ENCODE results near the gene CDKN2D. TPM values are rescaled to one million over a fixed set of nuclear protein-coding genes. Genes with fewer than 3 reads are reported as not detected.
"Not testable (repeated sequence)": the region's sequence is repeated elsewhere in the genome, so short reads cannot be mapped to it uniquely, and the experiment has no call there.

Gene CDKN2D
- total RNA-seq, 1 donor from 2014 or later = 17.1 TPM

- TF ChIP-seq CTCF (conservative IDR thresholded peaks at IDR 0.05; ENCODE audit: low read depth, low read length) = peak; percentile 100
- no peak for DNase-seq (ENCODE audit: low read depth)
- H3K4me3 ChIP-seq (ENCODE audit: low read depth, low read length) = peak overlapping the region; percentile 22
Observed at GRCh38 chr19:10580979-10581631, 12.3 kb upstream of the CDKN2D start.

- no peak for TF ChIP-seq CTCF (conservative IDR thresholded peaks at IDR 0.05; ENCODE audit: low read depth, low read length)
- H3K4me3 ChIP-seq (ENCODE audit: low read depth, low read length) = no peak overlapping the region
- no peak for DNase-seq (ENCODE audit: low read depth)
Observed at GRCh38 chr19:10577951-10578350, 9.2 kb upstream of the CDKN2D start.

GRCh38 chr19:10575011-10575716, 6.4 kb upstream of the CDKN2D start:
- no peak for TF ChIP-seq CTCF (conservative IDR thresholded peaks at IDR 0.05; ENCODE audit: low read depth, low read length)
- H3K4me3 ChIP-seq (ENCODE audit: low read depth, low read length) = no peak overlapping the region
- no peak for DNase-seq (ENCODE audit: low read depth)

- TF ChIP-seq CTCF (conservative IDR thresholded peaks at IDR 0.05; ENCODE audit: low read depth, low read length) = no peak
- DNase-seq (ENCODE audit: low read depth) = no peak
- no peak overlapping the region for H3K4me3 ChIP-seq (ENCODE audit: low read depth, low read length)
Observed at GRCh38 chr19:10574462-10574861, 5.7 kb upstream of the CDKN2D start.

GRCh38 chr19:10573793-10574192, 5.0 kb upstream of the CDKN2D start:
- DNase-seq (ENCODE audit: low read depth); H3K4me3 ChIP-seq (ENCODE audit: low read depth, low read length): not testable (repeated sequence)

- peak overlapping the region; percentile 81 for H3K4me3 ChIP-seq (ENCODE audit: low read depth, low read length)
- DNase-seq (ENCODE audit: low read depth) = no peak
- no peak for TF ChIP-seq CTCF (conservative IDR thresholded peaks at IDR 0.05; ENCODE audit: low read depth, low read length)
Observed at GRCh38 chr19:10568062-10568825, 535 bp downstream of the CDKN2D start.

GRCh38 chr19:10567656-10568055, 1.1 kb downstream of the CDKN2D start:
- no peak for DNase-seq (ENCODE audit: low read depth)
- TF ChIP-seq CTCF (conservative IDR thresholded peaks at IDR 0.05; ENCODE audit: low read depth, low read length) = no peak
- peak overlapping the region; percentile 81 for H3K4me3 ChIP-seq (ENCODE audit: low read depth, low read length)

All from epithelial cell of proximal tubule (primary cell).